Middle frontal gyrus (tissue), 1 donor: ENCODE results near the gene TBC1D21.

ENCODE experiments used
- DNase-seq: peaks from one replicate; pipeline ENCODE4 v3.0.0-alpha.2; 2015; ENCODE audit warnings: low spot score; ENCODE audit errors: extremely low spot score

The TBC1D21 gene

GRCh38 chr15:73908030-73908821 is 34.9 kb downstream of the TBC1D21 start:
- DNase-seq = peak; percentile 58

- DNase-seq = no peak
These were observed 35.4 kb downstream of the TBC1D21 start for GRCh38 chr15:73908822-73909122.

GRCh38 chr15:73909651-73910050 is 36.3 kb downstream of the TBC1D21 start:
- DNase-seq = no peak

- DNase-seq = no peak
These were observed 37.3 kb downstream of the TBC1D21 start for GRCh38 chr15:73910522-73911303.

GRCh38 chr15:73912030-73912596 is 38.7 kb downstream of the TBC1D21 start:
- no peak for DNase-seq

GRCh38 chr15:73914145-73914544 is 40.8 kb downstream of the TBC1D21 start:
- no peak for DNase-seq

GRCh38 chr15:73915082-73915481 is 41.7 kb downstream of the TBC1D21 start:
- DNase-seq = no peak

GRCh38 chr15:73918784-73919183 is 45.4 kb downstream of the TBC1D21 start:
- no peak for DNase-seq

- no peak for DNase-seq
These were observed 46.3 kb downstream of the TBC1D21 start for GRCh38 chr15:73919706-73920105.

- no peak for DNase-seq
These were observed 48.0 kb downstream of the TBC1D21 start for GRCh38 chr15:73921254-73921925.

- no peak for DNase-seq
These were observed 49.1 kb downstream of the TBC1D21 start for GRCh38 chr15:73922186-73923151.

- DNase-seq = no peak
These were observed 49.8 kb downstream of the TBC1D21 start for GRCh38 chr15:73923156-73923487.

GRCh38 chr15:73923488-73924164 is 50.3 kb downstream of the TBC1D21 start:
- no peak for DNase-seq

- DNase-seq = no peak
These were observed 51.0 kb downstream of the TBC1D21 start for GRCh38 chr15:73924171-73924921.

- DNase-seq = no peak
These were observed 52.5 kb downstream of the TBC1D21 start for GRCh38 chr15:73925848-73926218.

- DNase-seq = no peak
These were observed 53.0 kb downstream of the TBC1D21 start, which contains the start of gene LOXL1 for GRCh38 chr15:73926219-73927002. Gene LOXL1, plus strand, starts transcription at chr15:73926462. Its CDS starts 322 bp downstream, at chr15:73926784.

GRCh38 chr15:73927003-73927475 is 53.7 kb downstream of the TBC1D21 start:
- no peak for DNase-seq

GRCh38 chr15:73927476-73928240 is 54.3 kb downstream of the TBC1D21 start:
- DNase-seq = no peak
